Skeletal muscle satellite cell (primary cell): ENCODE measurements around the gene CATSPERB. TPM values are rescaled to one million over a fixed set of nuclear protein-coding genes. Genes with fewer than 3 reads are reported as not detected.
"Not testable (repeated sequence)": the region's sequence is repeated elsewhere in the genome, so short reads cannot be mapped to it uniquely, and the experiment has no call there.

ENCODE experiments used
- H3K27me3 ChIP-seq: 2 replicates; pipeline ENCODE4 v1.7.0; 2013; ENCODE audit warnings: low read length; ENCODE audit not compliant: control insufficient read depth, insufficient read depth
- H3K36me3 ChIP-seq: 2 replicates; pipeline ENCODE4 v1.7.0; 2013; ENCODE audit warnings: mild to moderate bottlenecking, control low read depth, low read length; ENCODE audit not compliant: insufficient read depth
- H3K4me1 ChIP-seq: 2 replicates; pipeline ENCODE4 v1.7.0; 2013; ENCODE audit warnings: low read length; ENCODE audit not compliant: control insufficient read depth, insufficient read depth
- H3K4me2 ChIP-seq: 2 replicates; pipeline ENCODE4 v1.7.0; 2013; ENCODE audit warnings: mild to moderate bottlenecking, low read length
- H3K4me3 ChIP-seq: 2 replicates; pipeline ENCODE4 v1.7.0; 2013; ENCODE audit warnings: low read length
- H3K9ac ChIP-seq: 2 replicates; pipeline ENCODE4 v1.7.0; 2013; ENCODE audit warnings: mild to moderate bottlenecking, low read depth, low read length, moderate library complexity
- H3K9me3 ChIP-seq: replicated peaks from 2 replicates; pipeline ENCODE4 v1.7.0; 2013; ENCODE audit warnings: mild to moderate bottlenecking, control low read depth, low read length
- small RNA-seq: library from RNA; depleted of rRNA; stranded (forward); fragments of <200 nt; gene quantifications from one replicate; pipeline ENCODE3, GENCODE V24; 2012

CATSPERB gene

GRCh38 chr14:91536327-91536726, 195.6 kb downstream of the CATSPERB start:
- no peak overlapping the region for H3K4me2 ChIP-seq
- H3K9me3 ChIP-seq, result no peaks in the 10 kb centered on the region
- no peaks in the 10 kb centered on the region for H3K27me3 ChIP-seq
- no peak overlapping the region for H3K4me3 ChIP-seq
- H3K36me3 ChIP-seq, result no peaks in the 10 kb centered on the region
- H3K9ac ChIP-seq, result no peak overlapping the region
- H3K4me1 ChIP-seq, result no peaks in the 10 kb centered on the region

- H3K4me1 ChIP-seq, result not testable (repeated sequence)
Measured at GRCh38 chr14:91534059-91534458, 197.8 kb downstream of the CATSPERB start.

DNA sequence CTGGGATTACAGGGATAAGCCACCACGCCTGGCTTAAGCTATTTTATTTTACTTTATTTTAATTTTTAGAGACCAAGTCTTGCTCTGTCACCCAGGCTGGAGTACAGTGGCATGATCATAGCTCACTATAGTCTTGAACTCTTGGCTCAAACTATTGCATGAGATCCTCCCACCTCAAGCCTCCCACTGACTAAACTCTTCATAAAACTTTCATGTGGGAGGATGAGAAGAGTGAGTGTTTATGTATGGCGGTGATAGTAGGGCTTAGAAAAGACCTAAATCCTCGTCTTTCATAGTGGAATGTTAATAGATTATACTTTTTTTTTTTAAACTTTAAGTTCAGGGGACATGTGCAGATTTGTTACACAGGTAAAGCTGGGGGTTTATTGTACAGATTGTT, 198.3 kb downstream of the CATSPERB start:
- Histone ChIP-seq H3K9me3 (no peaks in the 10 kb centered on the region), H3K4me2 (no peak overlapping the region), H3K4me3 (no peak overlapping the region), H3K27me3 (no peaks in the 10 kb centered on the region), H3K9ac (no peak overlapping the region), H3K36me3 (no peaks in the 10 kb centered on the region), H3K4me1 (no peaks in the 10 kb centered on the region)

More at GRCh38 chr14:91534059-91534458, 197.8 kb downstream of the CATSPERB start:
- H3K4me2 ChIP-seq, H3K4me3 ChIP-seq, H3K9ac ChIP-seq, H3K27me3 ChIP-seq, H3K9me3 ChIP-seq, H3K36me3 ChIP-seq: not testable (repeated sequence)

Small RNA genes within 50 kb of the gene (small RNA-seq; reads per million reads assigned to genes)
- gene AL133373.1, result not detected
- not detected for gene POLR3GP1
- gene RF00012, result not detected
